CD4-positive, CD25-positive, alpha-beta regulatory T cell (primary cell): Measurements from ENCODE around the gene TMEM117. TPM values are rescaled to one million over a fixed set of nuclear protein-coding genes. Genes with fewer than 3 reads are reported as not detected.
A peak's percentile ranks its signal among the peaks of the same experiment; 100 is the strongest.

ENCODE experiments used
- ATAC-seq, 2 donors: fragments of 150-1000 bp; cut with Tn5 transposase; one replicate each; pipeline ENCODE4 v1.10.0; 2021; ENCODE audit warnings: low read depth in 2 of 2, moderate number of reproducible peaks in 2 of 2, moderate library complexity in 1 of 2
- DNase-seq, 3 donors: peaks; one replicate each; pipeline versions ENCODE4 v3.0.0 to v3.0.0-alpha.2; 2012 to 2022; ENCODE audit warnings: mixed read lengths in 1 of 3
- H3K27ac ChIP-seq: one replicate; pipeline ENCODE4 v1.7.0; 2013; ENCODE audit warnings: mild to moderate bottlenecking, low read length; ENCODE audit not compliant: insufficient read depth, poor library complexity, severe bottlenecking
- H3K27me3 ChIP-seq: one replicate; pipeline ENCODE4 v1.7.0; 2013; ENCODE audit warnings: low read length; ENCODE audit not compliant: control insufficient read depth, insufficient read depth
- H3K36me3 ChIP-seq: one replicate; pipeline ENCODE4 v1.7.0; 2013; ENCODE audit warnings: mild to moderate bottlenecking, low read length, moderate library complexity; ENCODE audit not compliant: control insufficient read depth, insufficient read depth
- H3K4me1 ChIP-seq: 2 replicates; pipeline ENCODE4 v1.7.0; 2013; ENCODE audit warnings: mild to moderate bottlenecking, low read length; ENCODE audit not compliant: insufficient read depth, control insufficient read depth, poor library complexity, severe bottlenecking
- H3K4me3 ChIP-seq: one replicate; pipeline ENCODE4 v1.7.0; 2013; ENCODE audit warnings: low read depth, mild to moderate bottlenecking, low read length, moderate library complexity
- H3K9me3 ChIP-seq, 2 experiments: 1 replicate in 1 of 2; 2 replicates in 1 of 2; pipeline ENCODE4 v1.7.0; 2013; ENCODE audit warnings: low read length in 2 of 2, mild to moderate bottlenecking in 1 of 2, moderate library complexity in 1 of 2; ENCODE audit not compliant: control insufficient read depth in 2 of 2
- H3K27ac Mint-ChIP-seq, 3 donors: one replicate each; pipeline ENCODE4 v1.8.0; 2020 to 2022; ENCODE audit warnings: mild to moderate bottlenecking in 3 of 3, mixed read lengths in 3 of 3, moderate library complexity in 2 of 3
- H3K27me3 Mint-ChIP-seq: one replicate; pipeline ENCODE4 v1.8.0; 2022; ENCODE audit warnings: mild to moderate bottlenecking, mixed read lengths
- H3K36me3 Mint-ChIP-seq: one replicate; pipeline ENCODE4 v1.8.0; 2020; ENCODE audit warnings: mixed read lengths
- H3K4me1 Mint-ChIP-seq, 4 donors: one replicate each; pipeline ENCODE4 v1.8.0; 2020 to 2022; ENCODE audit warnings: mixed read lengths in 4 of 4, mild to moderate bottlenecking in 1 of 4
- H3K4me3 Mint-ChIP-seq, 4 donors: one replicate each; pipeline ENCODE4 v1.8.0; 2020 to 2022; ENCODE audit warnings: mild to moderate bottlenecking in 4 of 4, mixed read lengths in 4 of 4, moderate library complexity in 3 of 4
- H3K9me3 Mint-ChIP-seq, 7 donors: one replicate each; pipeline ENCODE4 v1.8.0; 2020 to 2022; ENCODE audit warnings: mixed read lengths in 7 of 7, mild to moderate bottlenecking in 3 of 7, moderate library complexity in 2 of 7
- polyA plus RNA-seq, 4 donors: library from polyadenylated mRNA; unstranded; fragments of 300-500 nt; fragmentation: Illumina TruSeq; gene quantifications; one replicate each; pipeline ENCODE4 v1.2.3, GENCODE V29; 2021
- total RNA-seq: library from RNA; stranded (reverse); gene quantifications from one replicate; pipeline ENCODE4 v1.2.3, GENCODE V29; 2022

TMEM117 gene
- total and polyA plus RNA-seq, 5 donors from 2014 or later = 2.4 to 4.7 (median 3.2) TPM

DNA sequence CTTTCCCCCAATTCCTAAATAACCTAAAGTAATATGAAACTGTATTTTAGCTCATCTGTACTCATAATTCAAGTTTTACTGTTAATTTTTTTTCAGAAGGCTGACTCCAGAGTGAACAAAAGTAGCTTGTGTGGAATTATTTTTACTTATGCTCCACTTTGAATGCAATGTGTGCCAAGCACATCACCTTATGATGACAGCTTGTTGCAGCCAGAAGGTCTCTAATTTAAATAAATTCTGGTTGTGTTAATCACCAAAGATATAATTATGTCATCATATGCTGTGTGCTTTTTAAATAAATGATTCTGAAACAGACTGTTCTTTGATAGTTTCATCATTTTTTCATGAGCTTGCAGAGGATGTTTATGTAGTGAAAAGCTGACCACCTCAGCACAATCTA, 283.1 kb downstream of the TMEM117 start:
- H3K27me3 Mint-ChIP-seq = no peaks in the 10 kb centered on the region
- DNase-seq = no peak
- H3K36me3 Mint-ChIP-seq = peaks cover 17% of the 10 kb centered on the region

DNA sequence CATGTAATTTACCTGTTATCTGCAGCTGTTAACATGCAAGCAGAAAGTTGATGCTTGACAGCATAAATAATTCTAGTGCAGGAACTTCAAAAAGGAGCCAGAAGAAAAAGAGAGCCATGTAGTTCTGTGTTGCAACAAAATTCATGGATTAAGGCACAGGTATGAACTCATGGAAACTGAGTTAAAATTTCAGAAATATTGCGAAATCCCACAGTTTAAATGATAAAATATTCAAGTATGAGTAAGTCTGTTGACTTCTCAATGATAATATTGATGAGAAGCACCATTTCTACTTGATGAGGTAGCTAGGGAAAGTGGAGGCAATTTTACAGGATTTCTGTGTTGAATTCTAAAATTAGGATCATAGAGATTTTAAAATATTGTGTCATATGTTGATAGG, 290.9 kb downstream of the TMEM117 start:
- DNase-seq (no peak), ATAC-seq (no peak)
- Histone ChIP-seq H3K36me3 (no peaks in the 10 kb centered on the region), H3K4me1 (no peaks in the 10 kb centered on the region), H3K4me3 (no peak overlapping the region), H3K27ac (no peak overlapping the region), H3K9me3 (no peaks in the 10 kb centered on the region), H3K27me3 (no peaks in the 10 kb centered on the region)
- peaks cover 0 to 15% (median 10%) of the 10 kb centered on the region in 7 donors for H3K9me3 Mint-ChIP-seq
- no peaks in the 10 kb centered on the region for H3K27me3 Mint-ChIP-seq
- H3K4me3 Mint-ChIP-seq = no peak overlapping the region
- H3K36me3 Mint-ChIP-seq = peaks cover 16% of the 10 kb centered on the region
- H3K4me1 Mint-ChIP-seq = peaks cover 0 to 5% (median 1%) of the 10 kb centered on the region in 4 donors
- H3K27ac Mint-ChIP-seq = no peak overlapping the region

More for the DNA sequence above, 283.1 kb downstream of the TMEM117 start:
- H3K4me1 Mint-ChIP-seq = no peaks in the 10 kb centered on the region
- no peaks in the 10 kb centered on the region for H3K4me1 ChIP-seq
- peaks cover 3 to 28% (median 14%) of the 10 kb centered on the region in 7 donors for H3K9me3 Mint-ChIP-seq
- H3K4me3 Mint-ChIP-seq = no peak overlapping the region
- no peak overlapping the region for H3K27ac Mint-ChIP-seq
- no peak for ATAC-seq
- H3K9me3 ChIP-seq = peaks cover 0 to 4% of the 10 kb centered on the region in 2 experiments
- no peaks in the 10 kb centered on the region for H3K27me3 ChIP-seq
- no peak overlapping the region for H3K4me3 ChIP-seq
- H3K36me3 ChIP-seq = no peaks in the 10 kb centered on the region
- H3K27ac ChIP-seq = no peak overlapping the region

- no peak overlapping the region for H3K4me3 ChIP-seq
- Mint-ChIP-seq H3K36me3 (peaks cover 10% of the 10 kb centered on the region), H3K4me3 (peak overlapping the region in 1 of 4 donors; percentile 4), H3K9me3 (peaks cover 0 to 15% (median 6%) of the 10 kb centered on the region in 7 donors), H3K27me3 (no peaks in the 10 kb centered on the region), H3K4me1 (peaks cover 0 to 5% (median 1%) of the 10 kb centered on the region in 4 donors), H3K27ac (no peak overlapping the region)
- no peaks in the 10 kb centered on the region for H3K4me1 ChIP-seq
- H3K9me3 ChIP-seq = no peaks in the 10 kb centered on the region
- no peak for DNase-seq
- no peak for ATAC-seq
- no peaks in the 10 kb centered on the region for H3K36me3 ChIP-seq
- no peak overlapping the region for H3K27ac ChIP-seq
- H3K27me3 ChIP-seq = no peaks in the 10 kb centered on the region
These were observed 292.3 kb downstream of the TMEM117 start for GRCh38 chr12:44127966-44128710.

DNA sequence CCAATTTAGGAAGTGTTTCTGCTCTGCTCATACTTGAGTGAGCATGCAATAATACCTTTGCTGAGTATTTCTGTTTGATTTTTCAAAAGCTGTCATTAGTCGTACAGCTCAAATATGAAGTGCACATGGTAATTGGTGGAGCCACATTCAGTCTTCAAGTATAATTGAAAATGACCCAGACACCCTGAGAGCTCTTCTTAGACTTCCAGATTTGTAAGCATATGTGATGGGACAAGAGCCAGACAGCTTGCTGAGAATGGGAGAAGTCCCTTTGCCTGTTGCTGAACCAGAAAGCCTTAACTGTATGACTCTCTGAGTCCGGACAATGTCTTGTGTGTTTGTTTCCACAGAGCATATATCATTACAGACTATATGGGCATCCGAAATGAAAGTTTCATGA, 307.3 kb downstream of the TMEM117 start:
- Mint-ChIP-seq H3K36me3 (peaks cover 3% of the 10 kb centered on the region), H3K27ac (no peak overlapping the region)
- DNase-seq = no peak

GRCh38 chr12:44148936-44149335, 313.1 kb downstream of the TMEM117 start:
- ATAC-seq = no peak
- Mint-ChIP-seq H3K4me1 (no peaks in the 10 kb centered on the region), H3K27me3 (no peaks in the 10 kb centered on the region), H3K9me3 (no peaks in the 10 kb centered on the region), H3K27ac (no peak overlapping the region), H3K4me3 (no peak overlapping the region), H3K36me3 (no peaks in the 10 kb centered on the region)
- no peak overlapping the region for H3K27ac ChIP-seq
- no peaks in the 10 kb centered on the region for H3K27me3 ChIP-seq
- no peak for DNase-seq
- no peaks in the 10 kb centered on the region for H3K36me3 ChIP-seq
- H3K4me3 ChIP-seq = no peak overlapping the region
- H3K9me3 ChIP-seq = no peaks in the 10 kb centered on the region
- H3K4me1 ChIP-seq = no peaks in the 10 kb centered on the region

More for the DNA sequence above, 307.3 kb downstream of the TMEM117 start:
- Mint-ChIP-seq H3K4me3 (no peak overlapping the region), H3K9me3 (peaks cover 0 to 7% (median 0%) of the 10 kb centered on the region in 7 donors), H3K27me3 (no peaks in the 10 kb centered on the region), H3K4me1 (no peaks in the 10 kb centered on the region)
- Histone ChIP-seq H3K9me3 (no peaks in the 10 kb centered on the region), H3K27ac (no peak overlapping the region), H3K36me3 (no peaks in the 10 kb centered on the region), H3K27me3 (no peaks in the 10 kb centered on the region), H3K4me1 (no peaks in the 10 kb centered on the region), H3K4me3 (no peak overlapping the region)
- no peak for ATAC-seq

DNA sequence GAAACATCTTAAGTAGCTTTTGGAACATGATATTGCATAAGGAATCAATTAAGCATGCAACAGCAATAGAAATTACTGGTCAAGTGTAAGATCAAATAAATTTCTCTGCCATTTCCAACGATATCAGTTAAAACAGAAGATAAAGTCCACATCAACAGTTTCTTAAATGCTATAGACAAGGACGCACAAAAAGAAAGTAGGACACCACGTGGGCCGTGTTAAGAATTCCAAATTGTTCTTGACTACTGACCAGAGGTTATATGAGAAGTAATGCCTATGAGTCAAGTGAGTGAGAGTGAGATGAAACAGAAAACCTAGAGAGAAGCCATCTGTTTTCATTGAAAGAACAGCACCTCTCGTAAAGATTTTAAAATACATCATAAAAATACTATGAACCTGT, 318.2 kb downstream of the TMEM117 start:
- H3K9me3 Mint-ChIP-seq = no peaks in the 10 kb centered on the region

GRCh38 chr12:44155358-44155757, 319.5 kb downstream of the TMEM117 start:
- Histone ChIP-seq H3K9me3 (no peaks in the 10 kb centered on the region), H3K4me3 (no peak overlapping the region), H3K27me3 (no peaks in the 10 kb centered on the region), H3K36me3 (no peaks in the 10 kb centered on the region), H3K27ac (no peak overlapping the region), H3K4me1 (no peaks in the 10 kb centered on the region)
- H3K27ac Mint-ChIP-seq = no peak overlapping the region
- DNase-seq (no peak), ATAC-seq (no peak)
- H3K27me3 Mint-ChIP-seq = no peaks in the 10 kb centered on the region
- peaks cover 0 to 3% (median 0%) of the 10 kb centered on the region in 4 donors for H3K4me1 Mint-ChIP-seq
- H3K36me3 Mint-ChIP-seq = no peaks in the 10 kb centered on the region
- no peaks in the 10 kb centered on the region for H3K9me3 Mint-ChIP-seq
- no peak overlapping the region for H3K4me3 Mint-ChIP-seq

More for the DNA sequence above, 318.2 kb downstream of the TMEM117 start:
- H3K9me3 ChIP-seq = no peaks in the 10 kb centered on the region
- DNase-seq (no peak), ATAC-seq (no peak)
- Mint-ChIP-seq H3K4me3 (no peak overlapping the region), H3K36me3 (no peaks in the 10 kb centered on the region), H3K27ac (no peak overlapping the region), H3K4me1 (peaks cover 0 to 3% (median 0%) of the 10 kb centered on the region in 4 donors), H3K27me3 (no peaks in the 10 kb centered on the region)
- H3K27me3 ChIP-seq = no peaks in the 10 kb centered on the region
- no peak overlapping the region for H3K27ac ChIP-seq
- no peaks in the 10 kb centered on the region for H3K4me1 ChIP-seq
- no peaks in the 10 kb centered on the region for H3K36me3 ChIP-seq
- no peak overlapping the region for H3K4me3 ChIP-seq

GRCh38 chr12:44157359-44157758, 321.5 kb downstream of the TMEM117 start:
- no peaks in the 10 kb centered on the region for H3K9me3 ChIP-seq
- ATAC-seq (no peak), DNase-seq (no peak)
- H3K27ac Mint-ChIP-seq = no peak overlapping the region
- H3K36me3 Mint-ChIP-seq = no peaks in the 10 kb centered on the region
- no peak overlapping the region for H3K4me3 Mint-ChIP-seq
- H3K27me3 Mint-ChIP-seq = no peaks in the 10 kb centered on the region
- no peaks in the 10 kb centered on the region for H3K27me3 ChIP-seq
- H3K36me3 ChIP-seq = no peaks in the 10 kb centered on the region
- no peak overlapping the region for H3K4me3 ChIP-seq
- no peaks in the 10 kb centered on the region for H3K9me3 Mint-ChIP-seq
- peaks cover 0 to 3% (median 0%) of the 10 kb centered on the region in 4 donors for H3K4me1 Mint-ChIP-seq
- H3K4me1 ChIP-seq = no peaks in the 10 kb centered on the region
- H3K27ac ChIP-seq = no peak overlapping the region
